ENCODE data around the gene ZNF580.
A peak's percentile ranks its signal among the peaks of the same experiment; 100 is the strongest.

DNA sequence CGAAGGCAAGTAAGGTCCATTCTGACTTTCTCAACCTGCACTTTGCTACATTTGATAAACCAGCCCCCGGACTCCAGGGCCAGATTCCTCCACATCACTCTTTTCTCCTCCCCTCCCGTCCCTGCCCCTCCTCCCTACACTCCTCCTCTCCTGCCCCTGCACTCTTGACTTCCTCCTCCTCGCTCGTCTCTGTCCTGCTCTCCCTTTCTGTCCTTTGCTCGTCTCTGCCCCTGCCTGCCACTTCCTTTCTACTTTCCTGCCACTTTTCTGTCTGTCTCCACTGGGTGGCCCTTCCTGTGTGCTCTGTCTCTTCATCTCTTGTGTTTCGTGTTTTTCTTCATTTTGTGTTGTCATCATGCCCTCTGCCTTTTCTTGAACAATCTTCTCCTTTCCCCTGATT, 21.0 kb downstream of the ZNF580 start:
- TF ChIP-seq CTCF (conservative IDR thresholded peaks at IDR 0.05; ENCODE audit: low read length) (0 out of 2 replicates have a peak, but pooled peaks have one; percentile 20), EZH2phosphoT487 (IDR thresholded peaks at IDR 0.05; ENCODE audit: borderline replicate concordance, low read depth, low read length) (no peak)

Data from OCI-LY7 (cell line).